K562 (cell line): ENCODE measurements around the gene DAB1. TPM values are rescaled to one million over a fixed set of nuclear protein-coding genes. Genes with fewer than 3 reads are reported as not detected.

Experiments
- ATAC-seq: fragments of 200-7000 bp; cut with Tn5 transposase; 3 replicates; pipeline ENCODE4 v1.9.1; 2020; ENCODE audit warnings: moderate library complexity
- BruUV-seq: library from RNA; stranded (reverse); fragments of 400-500 nt; replicated peaks from 2 replicates; lab custom pipeline; 2021; lab: Mats Ljungman, UMichigan
- CTCF ChIA-PET: fragments of 300-600 bp; formaldehyde crosslinking; extraction: SDS; loops from one replicate; lab custom pipeline; 2021; ENCODE audit warnings: low intra/inter-chr PET ratio; lab: Yijun Ruan, JAX
- POLR2A ChIA-PET: fragments of 300-600, 350-650 bp; sonication (Branson Sonifier 250); formaldehyde crosslinking; extraction: SDS; loops from one replicate; lab custom pipeline; 2021; ENCODE audit warnings: antibody characterized with exemption, inconsistent platforms; lab: Yijun Ruan, JAX
- DNase-seq, 4 experiments: peaks; one replicate each; pipeline versions ENCODE4 v3.0.0 to v3.0.0-alpha.2; 2011 to 2018; ENCODE audit warnings: low spot score in 3 of 4, mixed read lengths in 3 of 4; ENCODE audit errors: extremely low read depth in 1 of 4
- FAIRE-seq: peaks from 2 replicates; lab custom pipeline; 2011; peaks lifted over from hg19 to GRCh38; lab: Jason Lieb, UNC
- H2AFZ ChIP-seq: 2 replicates; pipeline ENCODE4 v1.6.0; 2011; ENCODE audit warnings: low read depth, low read length, control low read depth, inconsistent platforms
- H3K27ac ChIP-seq: fragments of 200-600 bp; 3 replicates; pipeline ENCODE4 v1.8.0; 2011; ENCODE audit warnings: low read depth, mild to moderate bottlenecking, control low read depth, inconsistent platforms, low read length, moderate library complexity, mixed read lengths; ENCODE audit errors: extremely low read depth
- H3K27me3 ChIP-seq, 2 experiments: fragments of 300-600 bp in 1 of 2; 2 replicates in 1 of 2; 3 replicates in 1 of 2; pipeline versions ENCODE4 v1.6.0 to v1.8.0; 2011; ENCODE audit warnings: inconsistent platforms in 2 of 2, low read length in 2 of 2, mild to moderate bottlenecking in 1 of 2, mixed read lengths in 1 of 2, moderate library complexity in 1 of 2; ENCODE audit not compliant: control insufficient read depth in 2 of 2, insufficient read depth in 2 of 2
- H3K36me3 ChIP-seq: fragments of 300-600 bp; 3 replicates; pipeline ENCODE4 v1.8.0; 2011; ENCODE audit warnings: mild to moderate bottlenecking, low read length, inconsistent platforms; ENCODE audit not compliant: control insufficient read depth, insufficient read depth
- H3K4me1 ChIP-seq, 2 experiments: fragments of 200-600 bp in 1 of 2; replicated peaks in 1 of 2; 2 replicates in 1 of 2; 3 replicates in 1 of 2; pipeline versions ENCODE4 v1.5.1 to v1.8.0; 2011; ENCODE audit warnings: inconsistent platforms in 2 of 2, low read length in 2 of 2, mild to moderate bottlenecking in 1 of 2, mixed read lengths in 1 of 2, moderate library complexity in 1 of 2; ENCODE audit not compliant: control insufficient read depth in 2 of 2, insufficient read depth in 2 of 2
- H3K4me2 ChIP-seq: 2 replicates; pipeline ENCODE4 v1.6.1; 2011; ENCODE audit warnings: low read length, control low read depth, inconsistent platforms, mixed read lengths; ENCODE audit not compliant: insufficient read depth
- H3K4me3 ChIP-seq: fragments of 200-600 bp; sonication (generic), shearing (Covaris generic); 2 replicates; pipeline ENCODE4 v1.5.1; 2016; ENCODE audit warnings: control low read depth, inconsistent platforms
- H3K79me2 ChIP-seq: fragments of 200-600 bp; 3 replicates; pipeline ENCODE4 v1.8.0; 2011; ENCODE audit warnings: low read length, inconsistent platforms; ENCODE audit not compliant: control insufficient read depth, insufficient read depth
- H3K9ac ChIP-seq, 2 experiments: 2 replicates each; pipeline versions ENCODE4 v1.6.0 to v1.6.1; 2011; ENCODE audit warnings: low read depth in 2 of 2, low read length in 2 of 2, control low read depth in 1 of 2, inconsistent platforms in 1 of 2, mild to moderate bottlenecking in 1 of 2, mixed read lengths in 1 of 2; ENCODE audit not compliant: insufficient read depth in 1 of 2
- H3K9me1 ChIP-seq: one replicate; pipeline ENCODE4 v1.6.0; 2011; ENCODE audit warnings: inconsistent platforms, mild to moderate bottlenecking, low read length, moderate library complexity; ENCODE audit not compliant: control insufficient read depth, insufficient read depth
- H3K9me3 ChIP-seq: replicated peaks from 2 replicates; pipeline ENCODE4 v1.5.1; 2011; ENCODE audit warnings: low read depth, low read length, inconsistent platforms; ENCODE audit not compliant: control insufficient read depth, insufficient read depth
- H4K20me1 ChIP-seq: replicated peaks from 2 replicates; pipeline ENCODE4 v1.6.1; 2011; ENCODE audit warnings: low read length, inconsistent platforms, mixed read lengths; ENCODE audit not compliant: control insufficient read depth, insufficient read depth
- CEBPZ ChIP-seq: fragments of 150-350 bp; IDR thresholded peaks from 2 replicates; pipeline ENCODE4 v1.6.1; 2014; ENCODE audit warnings: low read depth, mild to moderate bottlenecking, low read length, borderline replicate concordance
- CHD4 ChIP-seq: fragments of 200-600 bp; sonication (generic); IDR thresholded peaks from 3 replicates; pipeline ENCODE4 v1.6.1; 2012; ENCODE audit warnings: low read depth, mild to moderate bottlenecking, mixed read lengths, low read length, inconsistent platforms; ENCODE audit not compliant: insufficient read depth, insufficient replicate concordance, poor library complexity, severe bottlenecking
- CREB1 ChIP-seq, 2 experiments: sonication (generic) in 1 of 2; formaldehyde crosslinking in 1 of 2; IDR thresholded peaks; 2 replicates each; pipeline versions ENCODE4 v1.6.1 to v1.8.0; 2012 to 2022; ENCODE audit warnings: inconsistent platforms in 1 of 2, mild to moderate bottlenecking in 1 of 2, missing genetic modification reagents in 1 of 2, moderate library complexity in 1 of 2
- FIP1L1 ChIP-seq: fragments of 200-400 bp; formaldehyde crosslinking; IDR thresholded peaks from 2 replicates; pipeline ENCODE4 v1.6.1; 2018; ENCODE audit warnings: mild to moderate bottlenecking, low read depth, low read length; ENCODE audit not compliant: poor library complexity, severe bottlenecking
- ILK ChIP-seq: fragments of 450-650 bp; IDR thresholded peaks from 2 replicates; pipeline ENCODE4 v1.6.1; 2016; ENCODE audit warnings: missing genetic modification characterization, low read depth, mild to moderate bottlenecking, missing compliant biosample characterization, moderate library complexity, borderline replicate concordance
- MTF1 ChIP-seq: fragments of 250-450 bp; sonication (Bioruptor Pico); IDR thresholded peaks from 2 replicates; pipeline ENCODE4 v1.9.0; 2021; ENCODE audit warnings: moderate library complexity, mild to moderate bottlenecking, inconsistent platforms, borderline replicate concordance
- RBM17 ChIP-seq: fragments of 200-400 bp; formaldehyde crosslinking; IDR thresholded peaks from 2 replicates; pipeline ENCODE4 v1.6.1; 2017; ENCODE audit warnings: low read depth, mild to moderate bottlenecking, low read length, borderline replicate concordance
- SRSF3 ChIP-seq: fragments of 200-400 bp; formaldehyde crosslinking; IDR thresholded peaks from 2 replicates; pipeline ENCODE4 v1.6.1; 2016; ENCODE audit warnings: mild to moderate bottlenecking, low read length, moderate library complexity; ENCODE audit not compliant: insufficient read depth
- STAG1 ChIP-seq: sonication (generic); formaldehyde crosslinking; IDR thresholded peaks from 2 replicates; pipeline ENCODE4 v1.5.0; 2020; ENCODE audit warnings: missing genetic modification reagents, borderline replicate concordance
- TRIM28 ChIP-seq: fragments of 450-650 bp; IDR thresholded peaks from 2 replicates; pipeline ENCODE4 v1.6.1; 2017
- ZKSCAN3 ChIP-seq: fragments of 250-450 bp; sonication (Bioruptor Pico); IDR thresholded peaks from 2 replicates; pipeline ENCODE4 v1.4.0; 2020
- ZNF584 ChIP-seq: fragments of 200-800 bp; sonication (Bioruptor generic); IDR thresholded peaks from 2 replicates; pipeline ENCODE4 v1.6.1; 2016; ENCODE audit warnings: low read depth, mild to moderate bottlenecking, missing genetic modification characterization, missing compliant biosample characterization
- ZSCAN29 ChIP-seq: fragments of 450-650 bp; IDR thresholded peaks from 2 replicates; pipeline ENCODE4 v1.6.1; 2017
- WGBS: fragments of 100-300 bp; shearing (Covaris generic); methylation state at CpG from one replicate; pipeline ENCODE4 v1.1.6; 2016; ENCODE audit warnings: low coverage, mixed read lengths; ENCODE audit not compliant: insufficient coverage; ENCODE audit errors: missing lambda C conversion rate; 5-methylcytosine and 5-hydroxymethylcytosine counted together
- in situ Hi-C: fragments of 300-500 bp; cut with MboI; formaldehyde crosslinking; loops from 4 replicates; pipeline ENCODE4 v1.15.0; 2018; ENCODE audit warnings: inconsistent platforms, mixed read lengths
- intact Hi-C: fragments of 100-400 bp; cut with micrococcal nuclease; formaldehyde crosslinking; loops from 2 replicates; pipeline ENCODE4 v1.14.2; 2022
- polyA plus RNA-seq, 8 experiments: library from polyadenylated mRNA; depleted of rRNA in 4 of 8; stranded (reverse) in 5 of 8; unstranded in 3 of 8; fragments of >200 nt; fragmentation: Nextera tagmentation in 2 of 8; fragmentation: Illumina TruSeq in 1 of 8; extraction: Ambion mirVana in 2 of 8; extraction: Trizol in 1 of 8; gene quantifications; 2 replicates each; pipeline versions ENCODE4 v1.2.1 to v1.2.3, GENCODE V29; 2011 to 2014; ENCODE audit warnings: inconsistent platforms in 1 of 8, missing spikeins in 1 of 8
- total RNA-seq, 7 experiments: library from RNA; depleted of rRNA in 6 of 7; stranded (reverse); fragments of >200 nt in 6 of 7; fragmentation: Illumina TruSeq in 2 of 7; extraction: Trizol in 2 of 7; gene quantifications; 2 replicates each; pipeline versions ENCODE4 v1.2.1 to v1.2.3, GENCODE V29; 2011 to 2021; ENCODE audit warnings: low replicate concordance in 1 of 7

Gene DAB1
- total and polyA plus RNA-seq, 9 of the 15 experiments (the other 6 are each of a cell fraction or from before 2014, with no cell fraction given), result not detected

- in situ Hi-C loops, result no loop called here
Observed at GRCh38 chr1:57463343-57463742, 39.5 kb upstream of the DAB1 start.

More at GRCh38 chr1:57463343-57463742, 39.5 kb upstream of the DAB1 start:
- TF ChIP-seq MTF1 (CRISPR knock-in tag), result no peak
- TF ChIP-seq CHD4, result no peak
- TF ChIP-seq ZKSCAN3, result no peak
- TF ChIP-seq ZNF584, result no peak
- no peak for TF ChIP-seq CEBPZ
- TF ChIP-seq RBM17, result no peak
- no peak for TF ChIP-seq FIP1L1
- TF ChIP-seq CREB1 (IDR thresholded peaks at IDR 0.05), result no peak
- no peak for TF ChIP-seq CREB1 (CRISPR knock-in tag; IDR thresholded peaks at IDR 0.05)
- TF ChIP-seq TRIM28, result no peak
- no peak for TF ChIP-seq SRSF3
- no peak for TF ChIP-seq STAG1
- TF ChIP-seq ZSCAN29, result no peak
- no peak for TF ChIP-seq ILK (tag)
- H3K9ac ChIP-seq, result no peak overlapping the region
- no peaks in the 10 kb centered on the region for H3K9me3 ChIP-seq
- no peak overlapping the region for H3K27ac ChIP-seq
- no peaks in the 10 kb centered on the region for H3K27me3 ChIP-seq
- no peak for DNase-seq
- 0% methylated on average over 3 of the region's 3 CpGs for WGBS
- FAIRE-seq, result no peak
- no peak for ATAC-seq
- H4K20me1 ChIP-seq, result no peaks in the 10 kb centered on the region
- H3K4me1 ChIP-seq, result no peaks in the 10 kb centered on the region
- no TSS peak for BruUV-seq
- H3K79me2 ChIP-seq, result no peaks in the 10 kb centered on the region
- no peak overlapping the region for H3K4me3 ChIP-seq
- no peak overlapping the region for H3K4me2 ChIP-seq
- CTCF ChIA-PET, result no interaction called here
- H3K9me1 ChIP-seq, result no peaks in the 10 kb centered on the region
- POLR2A ChIA-PET, result no interaction called here
- H2AFZ ChIP-seq, result no peak overlapping the region
- intact Hi-C loops, result no loop called here
- H3K36me3 ChIP-seq, result no peaks in the 10 kb centered on the region
